ENCODE results near the gene VSTM2L.

DNA sequence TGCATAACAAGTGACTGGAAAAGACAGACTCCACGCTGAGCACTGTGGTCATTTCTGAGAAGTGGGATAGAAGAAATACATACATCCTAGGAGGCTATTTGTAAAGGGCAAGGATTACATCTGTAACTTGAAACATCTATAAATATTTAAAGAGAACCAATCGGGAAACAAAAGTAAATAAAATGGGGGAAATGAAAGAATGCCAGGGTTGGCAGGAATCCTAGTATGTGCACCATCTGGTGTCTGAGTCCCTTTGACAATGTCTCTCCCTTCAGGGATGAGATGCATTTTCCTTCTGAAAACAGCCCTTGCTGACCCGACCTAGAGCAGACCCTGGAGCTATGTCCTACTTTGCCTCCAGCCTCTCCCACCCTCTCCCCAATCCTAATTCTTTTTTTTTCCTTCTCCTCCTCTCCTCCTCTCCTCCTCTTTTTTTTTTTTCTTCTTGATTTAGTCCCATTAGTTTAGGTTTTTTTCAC is 53.2 kb downstream of the VSTM2L start:
- TF ChIP-seq CTCF (conservative IDR thresholded peaks at IDR 0.05 in 1 of 2, IDR thresholded peaks at IDR 0.05 in 1 of 2; ENCODE audit: low read depth in 1 of 2, low read length in 2 of 2) = no peak
- TF ChIP-seq EZH2 (IDR thresholded peaks at IDR 0.05; ENCODE audit: low read length, missing control alignments) = no peak

Data from fibroblast of lung (primary cell).